Pancreas (tissue), 10 donors: ENCODE measurements around the gene RPS21. TPM values are rescaled to one million over a fixed set of nuclear protein-coding genes. Genes with fewer than 3 reads are reported as not detected.
"Not testable (repeated sequence)": the region's sequence is repeated elsewhere in the genome, so short reads cannot be mapped to it uniquely, and the experiment has no call there.

Experiments used
- ATAC-seq, 4 donors: fragments of 200-7000 bp; cut with Tn5 transposase; one replicate each; pipeline versions ENCODE4 v1.8.0 to v1.9.1; 2020; ENCODE audit warnings: mild to moderate bottlenecking in 4 of 4, moderate library complexity in 4 of 4
- DNase-seq, 6 donors: peaks; one replicate each; pipeline ENCODE4 v3.0.0-alpha.2; 2020
- FAIRE-seq: peaks from 2 replicates; lab custom pipeline; 2012; peaks lifted over from hg19 to GRCh38; lab: Jason Lieb, UNC
- H3K27ac ChIP-seq, 4 donors: fragments of 200-600 bp; sonication (generic); 1 replicate in 3 of 4; 2 replicates in 1 of 4; pipeline versions ENCODE4 v1.5.0 to v1.8.0; 2020
- H3K27me3 ChIP-seq, 4 donors: fragments of 200-600 bp; one replicate each; pipeline ENCODE4 v1.8.0; 2021
- H3K36me3 ChIP-seq, 3 donors: fragments of 200-600 bp; sonication (generic) in 1 of 3; one replicate each; pipeline versions ENCODE4 v1.5.0 to v1.8.0; 2020 to 2021
- H3K4me1 ChIP-seq, 3 donors: fragments of 200-600 bp; one replicate each; pipeline ENCODE4 v1.8.0; 2021
- H3K4me3 ChIP-seq, 4 donors: fragments of 200-600 bp; sonication (generic) in 2 of 4; one replicate each; pipeline versions ENCODE4 v1.5.0 to v1.8.0; 2020 to 2021
- H3K9me3 ChIP-seq, 4 donors: fragments of 200-600 bp; one replicate each; pipeline ENCODE4 v1.8.0; 2021
- WGBS, 2 donors: extraction: QIAGEN DNeasy Blood & Tissue Kit; methylation state at CpG; one replicate each; pipeline ENCODE4 v1.1.7; 2013; 5-methylcytosine and 5-hydroxymethylcytosine counted together
- intact Hi-C, 3 donors: fragments of 100-400 bp; cut with DNase I; formaldehyde crosslinking; loops; one replicate each; pipeline versions ENCODE4 v1.11.1 to v1.14.2; 2022
- polyA plus RNA-seq, 2 donors: library from polyadenylated mRNA; stranded (reverse); fragments of 200-250 nt; gene quantifications; one replicate each; pipeline ENCODE4 v1.2.3, GENCODE V29; 2013
- total RNA-seq, 6 donors: library from RNA; stranded (reverse); fragmentation: NEBNext Ultra II Directional in 4 of 6; extraction: Animal tissue kit (Norgen Biotek cat#: 25700) in 4 of 6; gene quantifications; one replicate each; pipeline versions ENCODE4 v1.2.1 to v1.2.4, GENCODE V29; 2021 to 2023
- TF ChIP-seq, protein P1 (sequence below), 4 donors: fragments of 200-600 bp; sonication (generic) in 3 of 4; IDR thresholded peaks; one replicate each; pipeline versions ENCODE4 v1.5.0 to v1.8.0; 2021; ENCODE audit warnings: antibody characterized with exemption in 4 of 4
- donor health status: healthy with polysubstance abuse.
- donor health status: DM: no; HTN: no; CAD: no; lungs with moderate emphysema.
- donor health status: DM: no; HTN: no; CAD: no.
- donor health status: control.
- donor health status: control.
- donor health status: Bipolar disorder and iron deficiency.
- donor health status: DM: yes; HTN: yes; CAD: no.
- donor health status: DM: no; HTN: no; CAD: no.
- donor health status: DM: no; HTN: no; CAD: no.
- donor health status: DM: yes; HTN: yes; CAD: no.

RPS21 gene
- total and polyA plus RNA-seq, 8 donors, result 662 to 2,141 (median 973) TPM

DNA sequence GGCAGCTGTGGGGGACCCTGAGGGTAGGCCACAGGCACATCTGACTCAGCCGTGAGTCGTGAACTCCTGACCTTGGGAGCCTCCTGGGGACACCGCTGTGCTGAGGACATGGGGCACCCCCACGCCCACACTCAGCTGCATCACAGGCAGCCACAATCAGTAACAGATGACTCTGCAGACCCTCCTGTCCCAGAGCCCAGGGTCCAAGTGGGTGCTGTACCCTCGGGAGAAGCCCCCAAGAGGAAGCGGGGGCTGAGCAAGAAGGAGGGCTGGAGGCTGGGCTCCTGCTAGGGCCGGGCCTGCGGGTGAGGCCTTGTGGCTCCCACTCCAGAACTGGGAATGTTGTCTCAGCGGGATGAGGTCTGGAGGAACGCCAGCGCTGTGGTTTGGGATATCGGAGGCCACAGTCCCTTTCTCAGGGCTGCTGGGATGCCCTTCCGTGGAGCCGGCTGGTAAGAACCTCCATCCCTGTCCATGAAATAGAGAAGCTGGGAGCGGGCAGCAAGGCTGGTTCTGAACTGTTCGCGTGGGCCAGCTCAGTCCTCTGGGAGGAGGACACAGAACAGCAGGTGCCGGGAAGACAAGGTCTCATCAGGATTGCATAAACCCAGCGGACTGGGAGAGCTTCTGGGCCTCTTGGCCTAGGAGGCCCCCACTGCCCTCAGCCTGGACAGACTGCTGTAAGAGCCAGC is 16.6 kb upstream of the RPS21 start:
- WGBS, 2 donors, result 65 to 74% methylated on average over 19 of the region's 19 CpGs

DNA sequence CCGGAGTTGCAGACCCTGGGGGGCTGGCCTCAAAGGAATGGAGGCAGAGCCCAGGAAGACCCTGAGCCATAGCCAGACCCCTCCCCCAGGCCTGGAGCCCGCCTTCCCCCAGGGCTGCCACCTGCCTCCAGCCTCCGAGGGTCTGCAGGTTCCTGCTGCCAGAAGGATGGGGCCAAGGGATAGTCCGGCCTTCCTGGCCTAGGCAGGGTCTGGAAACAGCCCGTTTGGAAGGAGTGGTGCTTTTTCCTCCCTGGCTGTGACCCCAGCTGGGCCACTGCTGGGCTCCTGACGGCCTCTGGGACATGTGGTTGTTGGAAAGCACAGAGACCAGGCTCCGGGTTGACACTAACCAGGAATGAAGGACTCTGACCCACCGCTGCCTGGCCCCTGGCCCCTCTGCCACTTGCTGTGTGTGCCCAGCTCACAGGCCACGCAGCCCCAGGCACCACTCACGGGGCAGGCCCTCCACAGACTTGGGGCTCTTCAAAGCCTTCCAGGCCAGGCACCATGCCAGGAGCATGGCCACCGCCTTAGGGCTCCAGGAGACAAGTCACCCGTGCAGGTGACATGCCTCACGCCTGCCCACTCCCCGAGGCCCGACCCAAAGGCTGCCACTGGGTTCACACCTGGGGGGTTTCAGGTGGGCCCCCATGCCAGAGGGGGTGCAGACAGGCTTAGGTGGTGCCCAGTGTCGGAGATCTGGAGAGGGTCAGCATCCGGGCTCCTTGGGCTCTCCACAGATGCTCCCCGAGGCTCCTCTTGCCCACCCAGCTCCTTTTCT is 15.9 kb upstream of the RPS21 start:
- H3K27me3 ChIP-seq, result no peaks in the 10 kb centered on the region
- WGBS, 2 donors, result 71 to 75% methylated on average over 18 of the region's 18 CpGs
- no peak for FAIRE-seq
- no peak for DNase-seq
- H3K36me3 ChIP-seq, result no peaks in the 10 kb centered on the region
- no peak overlapping the region for H3K4me3 ChIP-seq
- TF ChIP-seq, protein P1, sequence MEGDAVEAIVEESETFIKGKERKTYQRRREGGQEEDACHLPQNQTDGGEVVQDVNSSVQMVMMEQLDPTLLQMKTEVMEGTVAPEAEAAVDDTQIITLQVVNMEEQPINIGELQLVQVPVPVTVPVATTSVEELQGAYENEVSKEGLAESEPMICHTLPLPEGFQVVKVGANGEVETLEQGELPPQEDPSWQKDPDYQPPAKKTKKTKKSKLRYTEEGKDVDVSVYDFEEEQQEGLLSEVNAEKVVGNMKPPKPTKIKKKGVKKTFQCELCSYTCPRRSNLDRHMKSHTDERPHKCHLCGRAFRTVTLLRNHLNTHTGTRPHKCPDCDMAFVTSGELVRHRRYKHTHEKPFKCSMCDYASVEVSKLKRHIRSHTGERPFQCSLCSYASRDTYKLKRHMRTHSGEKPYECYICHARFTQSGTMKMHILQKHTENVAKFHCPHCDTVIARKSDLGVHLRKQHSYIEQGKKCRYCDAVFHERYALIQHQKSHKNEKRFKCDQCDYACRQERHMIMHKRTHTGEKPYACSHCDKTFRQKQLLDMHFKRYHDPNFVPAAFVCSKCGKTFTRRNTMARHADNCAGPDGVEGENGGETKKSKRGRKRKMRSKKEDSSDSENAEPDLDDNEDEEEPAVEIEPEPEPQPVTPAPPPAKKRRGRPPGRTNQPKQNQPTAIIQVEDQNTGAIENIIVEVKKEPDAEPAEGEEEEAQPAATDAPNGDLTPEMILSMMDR (IDR thresholded peaks at IDR 0.05), result no peak
- intact Hi-C loops, result no loop called here
- no peak overlapping the region for H3K27ac ChIP-seq
- no peak for ATAC-seq
- no peaks in the 10 kb centered on the region for H3K9me3 ChIP-seq
- peaks cover 14 to 20% (median 18%) of the 10 kb centered on the region in 3 donors for H3K4me1 ChIP-seq

More for the DNA sequence above, 16.6 kb upstream of the RPS21 start:
- Histone ChIP-seq H3K27ac (no peak overlapping the region), H3K9me3 (no peaks in the 10 kb centered on the region), H3K4me3 (no peak overlapping the region), H3K36me3 (no peaks in the 10 kb centered on the region), H3K4me1 (peaks cover 16 to 27% (median 22%) of the 10 kb centered on the region in 3 donors), H3K27me3 (no peaks in the 10 kb centered on the region)
- ATAC-seq, result no peak
- no peak for DNase-seq
- intact Hi-C loops, result no loop called here
- TF ChIP-seq, protein P1 (IDR thresholded peaks at IDR 0.05), result no peak
- FAIRE-seq, result no peak

DNA sequence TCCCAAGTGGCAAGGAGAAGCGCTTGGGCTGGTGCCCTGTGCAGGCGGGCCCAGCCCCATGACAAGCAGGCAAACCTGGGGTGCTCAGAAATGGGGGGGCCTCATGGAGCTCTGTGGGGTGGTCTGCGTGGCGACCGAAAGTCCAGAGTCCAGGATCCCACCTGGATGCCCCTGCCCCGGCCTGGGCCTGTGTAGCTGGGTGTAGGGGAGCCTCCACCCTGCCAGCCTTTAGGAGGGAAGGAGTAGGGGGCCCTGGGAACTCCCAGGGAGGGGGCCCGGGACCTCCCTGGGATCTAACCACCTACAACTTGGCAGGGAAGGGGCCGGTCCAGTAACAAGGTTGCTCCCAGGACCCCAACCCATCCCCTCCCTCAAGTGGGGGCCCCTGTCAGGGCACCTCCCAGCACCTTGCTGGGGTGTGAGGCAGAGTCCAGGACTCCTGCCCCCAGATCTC is 15.3 kb upstream of the RPS21 start:
- DNase-seq (no peak), ATAC-seq (no peak), FAIRE-seq (no peak)
- H3K36me3 ChIP-seq, result no peaks in the 10 kb centered on the region
- TF ChIP-seq, protein P1 (IDR thresholded peaks at IDR 0.05), result no peak
- 78 to 89% methylated on average over 7 to 8 of the region's 8 CpGs for WGBS, 2 donors
- H3K4me1 ChIP-seq, result peaks cover 14 to 20% (median 18%) of the 10 kb centered on the region in 3 donors
- intact Hi-C loops, result no loop called here
- H3K27ac ChIP-seq, result no peak overlapping the region
- no peaks in the 10 kb centered on the region for H3K27me3 ChIP-seq
- H3K4me3 ChIP-seq, result no peak overlapping the region
- no peaks in the 10 kb centered on the region for H3K9me3 ChIP-seq

DNA sequence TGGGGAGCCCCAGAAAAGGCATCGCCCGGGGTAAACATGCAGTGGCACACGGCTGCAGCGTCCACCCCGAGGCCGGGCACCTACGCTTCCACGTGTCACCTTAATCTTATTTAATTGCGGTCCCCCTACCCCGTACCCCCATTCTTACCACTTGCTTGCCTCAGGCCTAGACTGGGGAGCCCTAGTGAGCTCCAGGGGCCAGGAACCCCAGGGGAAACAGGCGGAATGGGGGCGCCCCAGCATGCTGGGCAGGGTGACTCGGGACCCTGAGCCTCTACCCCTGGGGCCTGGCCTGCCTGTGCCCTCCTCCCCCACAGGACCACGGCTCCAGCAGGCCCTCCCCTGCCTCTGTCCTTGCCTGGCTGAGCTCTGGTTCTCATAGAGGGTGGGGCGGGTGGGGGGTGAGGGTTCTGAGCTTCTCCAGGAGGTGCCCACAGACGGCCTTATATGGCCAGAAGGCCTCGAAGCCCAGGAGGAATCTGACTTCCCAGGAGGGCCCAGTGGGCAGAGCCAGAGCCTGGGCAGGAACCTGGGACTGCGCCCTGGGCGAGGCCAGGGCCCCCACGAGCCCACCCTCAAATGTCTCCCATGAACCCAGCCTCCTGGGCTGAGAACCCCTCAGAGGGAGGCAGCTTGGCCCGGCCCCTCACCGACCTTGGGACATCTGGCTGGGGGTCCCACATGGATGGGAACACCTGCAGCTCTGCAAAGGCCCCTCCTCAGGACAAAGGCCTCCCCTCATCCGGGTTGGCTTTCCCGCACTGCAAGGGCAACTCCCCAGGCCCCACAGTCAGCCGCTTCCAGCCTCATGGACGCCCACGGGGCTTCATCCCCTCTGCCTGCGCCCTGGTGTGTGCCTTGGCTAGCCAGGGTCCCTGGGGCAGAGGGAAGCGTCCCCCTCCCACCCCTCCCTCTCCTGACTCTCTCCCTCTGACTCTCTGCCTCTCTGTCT is 14.6 kb upstream of the RPS21 start:
- 63 to 73% methylated on average over 28 to 29 of the region's 29 CpGs for WGBS, 2 donors
- peaks cover 14 to 23% (median 20%) of the 10 kb centered on the region in 3 donors for H3K4me1 ChIP-seq
- no peak for FAIRE-seq

DNA sequence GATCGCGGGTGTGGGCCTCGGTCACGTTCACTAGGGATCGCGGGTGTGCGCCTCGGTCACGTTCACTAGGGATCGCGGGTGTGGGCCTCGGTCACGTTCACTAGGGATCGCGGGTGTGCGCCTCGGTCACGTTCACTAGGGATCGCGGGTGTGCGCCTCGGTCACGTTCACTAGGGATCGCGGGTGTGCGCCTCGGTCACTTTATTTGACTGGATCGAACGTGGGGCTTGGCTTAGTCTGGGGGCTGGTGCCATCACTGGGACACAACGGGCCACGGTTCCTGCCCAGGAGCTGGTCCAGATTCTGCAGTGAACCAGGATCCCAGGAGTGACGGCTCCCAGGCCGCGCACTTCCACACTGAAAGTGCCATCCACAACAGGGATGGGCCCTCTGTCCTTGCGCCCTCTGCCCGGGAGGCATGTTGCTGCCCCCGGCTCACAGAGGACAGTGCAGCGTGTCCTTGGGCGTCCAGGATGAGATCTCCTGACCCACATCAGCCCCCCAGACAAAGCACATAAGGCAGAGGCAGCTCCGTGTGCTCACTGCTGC is 13.2 kb upstream of the RPS21 start:
- FAIRE-seq, H3K4me3 ChIP-seq, H3K36me3 ChIP-seq, H3K27ac ChIP-seq, DNase-seq, H3K9me3 ChIP-seq, ATAC-seq, H3K27me3 ChIP-seq, intact Hi-C loops: not testable (repeated sequence)
- peaks cover 5 to 16% (median 7%) of the 10 kb centered on the region in 3 donors for H3K4me1 ChIP-seq
- WGBS, 2 donors, result 78 to 86% methylated on average over 24 to 27 of the region's 40 CpGs

More for the DNA sequence above, 14.6 kb upstream of the RPS21 start:
- ATAC-seq (no peak), DNase-seq (no peak)
- Histone ChIP-seq H3K4me3 (no peak overlapping the region), H3K36me3 (no peaks in the 10 kb centered on the region), H3K27ac (no peak overlapping the region), H3K9me3 (no peaks in the 10 kb centered on the region), H3K27me3 (no peaks in the 10 kb centered on the region)
- intact Hi-C loops, result no loop called here
- TF ChIP-seq, protein P1 (IDR thresholded peaks at IDR 0.05), result no peak
